GM19438 (cell line): ENCODE data around the gene RBMS1.
"Not testable (repeated sequence)": the region's sequence is repeated elsewhere in the genome, so short reads cannot be mapped to it uniquely, and the experiment has no call there.

Experiments
- ATAC-seq: cut with Tn5 transposase; IDR thresholded peaks from one replicate; pipeline ENCODE4 v1.9.1; 2021; ENCODE audit warnings: low read depth; ENCODE audit not compliant: unreplicated experiment

RBMS1 gene

DNA sequence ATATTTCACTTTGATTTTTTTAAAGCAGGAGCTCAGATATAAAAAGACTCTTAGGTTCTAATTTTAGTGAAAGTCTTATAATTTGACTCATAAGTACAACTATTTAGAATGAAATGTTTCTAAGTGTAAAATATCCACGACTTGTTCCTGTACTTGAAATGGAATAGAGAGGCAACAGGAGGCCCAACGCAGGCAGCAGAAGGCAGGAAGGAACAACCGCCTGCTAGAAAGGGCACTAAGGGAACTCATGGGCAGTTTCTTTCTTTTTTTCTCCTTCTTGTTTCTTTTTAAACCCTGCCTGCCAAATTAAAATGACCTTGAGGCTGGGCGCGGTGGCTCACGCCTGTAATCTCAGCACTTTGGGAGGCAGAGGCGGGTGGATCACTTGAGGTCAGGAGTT is 51.0 kb downstream of the RBMS1 start:
- no peak for ATAC-seq

DNA sequence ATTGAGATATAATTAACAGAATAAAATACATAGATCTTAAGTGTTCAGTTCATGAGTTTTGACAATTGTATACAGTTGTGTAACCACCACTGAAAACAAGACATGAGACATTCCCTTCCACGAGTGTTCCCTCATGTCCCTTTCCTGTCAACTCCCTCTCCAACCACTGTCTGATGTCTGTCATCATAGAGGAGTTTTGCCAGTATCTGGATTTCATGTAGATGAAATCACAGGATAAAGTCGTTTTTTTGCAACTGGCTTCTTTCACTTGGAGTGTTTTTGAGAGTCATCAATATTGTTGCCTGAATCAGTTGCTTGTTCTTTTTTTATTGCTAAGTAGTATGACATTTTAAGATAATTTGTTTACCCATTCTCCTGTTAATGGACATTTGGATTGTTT is 52.7 kb downstream of the RBMS1 start:
- ATAC-seq, result no peak

DNA sequence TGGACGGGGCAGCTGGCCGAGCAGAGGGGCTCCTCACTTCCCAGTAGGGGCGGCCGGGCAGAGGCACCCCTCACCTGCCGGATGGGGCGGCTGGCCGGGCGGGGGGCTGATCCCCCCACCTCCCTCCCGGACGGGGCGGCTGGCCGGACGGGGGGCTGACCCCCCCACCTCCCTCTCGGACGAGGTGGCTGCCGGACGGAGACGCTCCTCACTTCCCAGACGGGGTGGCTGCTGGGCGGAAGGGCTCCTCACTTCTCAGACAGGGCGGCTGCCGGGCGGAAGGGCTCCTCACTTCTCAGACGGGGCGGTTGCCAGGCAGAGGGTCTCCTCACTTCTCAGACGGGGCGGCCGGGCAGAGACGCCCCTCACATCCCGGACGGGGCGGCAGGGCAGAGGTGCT is 54.6 kb downstream of the RBMS1 start:
- not testable (repeated sequence) for ATAC-seq

DNA sequence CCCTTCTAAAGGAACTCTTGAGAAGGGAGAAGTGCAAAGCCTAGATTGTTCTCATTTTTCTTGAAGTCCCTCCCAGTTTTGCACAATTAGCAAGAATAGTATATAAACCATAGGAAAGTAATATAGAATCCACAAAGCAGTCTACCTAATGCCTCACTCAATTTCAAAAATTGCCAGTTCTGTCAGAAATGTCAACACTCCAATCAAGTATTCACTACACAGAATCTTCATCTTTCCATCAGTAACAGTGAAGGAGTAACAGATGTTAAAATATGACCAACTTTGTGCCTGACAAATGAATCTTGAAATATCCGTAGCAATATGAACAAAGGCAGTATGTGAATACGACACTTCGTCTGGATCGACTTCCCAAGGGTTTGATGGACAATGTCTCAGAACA is 56.3 kb downstream of the RBMS1 start:
- ATAC-seq, result no peak

DNA sequence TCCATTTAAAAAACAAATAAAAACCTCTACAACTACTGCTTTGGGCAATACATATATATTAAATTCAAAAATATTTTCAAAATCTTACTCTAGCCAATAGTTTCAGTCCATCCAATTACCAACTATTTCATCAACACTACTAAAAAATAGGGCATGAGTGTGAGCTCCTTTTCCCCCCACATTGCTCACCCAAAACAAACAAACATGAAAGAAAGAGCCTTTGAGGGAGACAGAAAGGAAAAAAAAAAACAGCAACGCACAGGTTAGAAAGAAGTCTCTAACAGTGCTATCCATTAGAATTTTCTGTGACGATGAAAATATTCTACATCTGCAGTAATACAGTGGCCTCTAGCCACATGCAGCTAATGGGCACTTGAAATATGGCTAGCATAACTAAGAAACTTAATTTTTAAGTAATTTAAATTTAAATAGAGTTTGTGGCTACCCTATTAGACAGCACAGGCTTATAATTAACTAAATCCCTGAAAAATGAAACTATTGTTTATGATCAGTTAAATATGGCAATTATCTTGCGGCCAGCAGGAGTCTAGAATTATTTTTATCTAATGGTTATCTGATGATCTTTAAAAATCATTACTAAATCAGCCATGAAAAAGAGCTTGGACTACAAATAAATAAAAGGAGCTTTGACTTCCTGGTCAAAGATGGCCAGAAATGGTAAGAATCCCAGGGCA is 59.2 kb downstream of the RBMS1 start:
- ATAC-seq, result no peak

DNA sequence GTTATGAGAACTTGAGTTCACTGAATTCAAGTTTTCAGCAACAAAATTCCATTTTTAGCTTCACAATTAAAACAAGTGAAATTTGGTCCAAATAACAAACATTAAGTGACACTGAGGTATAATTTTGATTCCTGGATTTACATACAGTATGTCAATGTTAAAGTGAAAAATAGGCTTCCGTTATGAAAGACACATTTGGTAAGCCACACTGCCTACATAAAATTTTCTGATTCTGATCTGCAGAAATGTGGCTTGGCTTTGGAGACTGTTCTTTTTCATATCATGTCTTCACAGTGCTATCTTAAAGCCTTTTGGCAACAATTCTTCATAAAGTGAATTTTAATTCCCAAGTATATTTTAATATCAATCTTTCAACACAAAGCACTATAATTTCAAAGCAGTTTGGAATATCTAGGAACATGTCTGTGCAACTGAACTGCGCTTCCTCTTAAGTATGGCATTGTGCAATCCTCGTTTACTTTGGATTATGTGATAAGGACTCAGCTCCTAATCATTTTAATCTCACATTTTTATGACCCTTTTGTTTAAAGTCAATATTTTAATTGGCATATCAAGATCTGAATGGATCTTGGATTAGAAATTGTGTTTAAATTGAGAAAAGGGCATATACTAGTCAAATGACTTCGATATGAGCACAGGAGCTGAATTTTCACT is 60.0 kb downstream of the RBMS1 start:
- ATAC-seq, result no peak

DNA sequence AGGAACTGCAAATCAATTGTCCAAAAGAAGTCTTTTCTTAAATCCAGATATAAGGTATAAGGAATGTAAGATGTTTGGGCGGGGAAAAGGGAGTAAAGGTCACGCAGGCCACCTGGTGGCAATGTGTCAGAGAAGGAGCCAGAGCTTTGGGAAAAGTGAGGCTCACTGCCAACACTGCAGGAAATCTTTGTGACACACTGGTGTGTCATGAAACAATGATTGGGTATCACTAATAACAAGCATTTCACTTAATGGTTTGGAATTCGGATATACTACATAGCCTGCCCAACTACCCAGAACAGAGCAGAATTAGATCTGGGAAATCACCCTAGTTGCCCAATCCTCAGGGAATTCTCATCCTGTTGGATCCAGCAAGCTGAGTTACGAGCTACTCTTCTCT is 61.0 kb downstream of the RBMS1 start:
- no peak for ATAC-seq

DNA sequence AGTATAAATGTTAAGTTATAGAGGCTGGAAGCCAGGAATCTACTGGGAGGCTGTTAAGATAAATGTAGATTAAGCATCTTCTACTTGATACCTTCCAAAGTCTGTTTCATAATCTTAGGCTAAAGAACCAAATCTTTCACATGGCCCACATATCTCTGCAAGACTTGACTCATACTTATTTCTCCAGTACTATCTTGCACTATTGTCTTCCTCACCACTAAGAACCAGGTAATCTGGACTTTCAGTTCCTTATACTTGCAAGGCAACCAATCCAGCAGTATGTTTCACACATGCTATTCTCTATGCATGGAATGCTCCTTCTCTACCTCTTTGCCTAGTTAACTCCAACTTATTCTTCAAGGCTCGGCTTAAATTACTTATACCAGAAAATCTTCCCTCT is 62.2 kb downstream of the RBMS1 start:
- ATAC-seq, result no peak

DNA sequence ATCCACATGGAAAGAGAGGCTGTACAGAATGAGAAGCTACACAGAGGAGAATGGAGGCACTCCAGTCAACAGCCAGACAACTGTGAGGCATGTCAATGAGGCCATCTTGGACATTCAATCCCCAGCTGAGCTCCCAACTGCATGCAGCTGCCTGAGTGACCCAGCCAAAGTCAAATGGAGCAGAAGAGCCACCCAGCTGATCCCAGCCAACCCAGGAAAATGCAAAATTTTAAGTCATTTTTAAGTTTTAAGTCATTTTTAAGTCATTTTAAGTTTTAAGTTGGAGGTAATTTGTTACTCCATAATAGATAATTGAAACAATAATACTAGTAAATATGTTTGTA is 63.6 kb downstream of the RBMS1 start:
- ATAC-seq, result no peak

DNA sequence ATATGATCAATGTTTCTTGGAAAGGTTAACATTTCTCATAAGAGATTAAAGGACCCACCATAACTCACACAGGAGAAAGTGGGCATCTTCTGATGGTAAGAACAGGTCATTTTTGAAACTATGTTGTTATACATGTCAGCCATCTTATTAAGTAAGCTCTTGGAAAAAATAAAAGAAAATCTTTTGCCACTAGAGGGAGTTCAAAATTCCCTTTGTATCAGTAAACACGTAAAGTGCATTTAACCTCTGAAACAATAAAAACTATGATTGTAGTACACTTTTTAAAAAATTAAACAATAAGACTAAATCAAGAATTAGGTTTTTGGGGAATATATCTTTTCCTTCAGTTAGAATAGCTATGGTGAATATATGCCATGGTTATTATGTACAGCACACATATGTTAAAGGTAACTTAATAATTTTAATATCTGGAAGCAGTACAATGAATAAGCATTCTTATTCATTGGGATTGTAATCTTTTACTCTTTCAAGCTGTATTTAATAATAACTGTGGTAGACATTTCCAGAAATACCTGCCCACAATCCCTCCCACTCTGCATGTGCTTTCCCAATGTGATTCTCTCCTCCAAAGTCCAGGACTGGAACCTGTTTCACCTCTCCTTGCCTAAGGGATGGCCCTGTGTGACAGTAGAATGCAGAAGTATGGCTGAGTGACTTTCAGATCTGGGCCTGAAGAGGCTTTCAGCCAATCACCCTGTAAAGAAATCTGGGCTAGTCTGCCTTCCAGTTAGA is 64.2 kb downstream of the RBMS1 start:
- ATAC-seq, result no peak

DNA sequence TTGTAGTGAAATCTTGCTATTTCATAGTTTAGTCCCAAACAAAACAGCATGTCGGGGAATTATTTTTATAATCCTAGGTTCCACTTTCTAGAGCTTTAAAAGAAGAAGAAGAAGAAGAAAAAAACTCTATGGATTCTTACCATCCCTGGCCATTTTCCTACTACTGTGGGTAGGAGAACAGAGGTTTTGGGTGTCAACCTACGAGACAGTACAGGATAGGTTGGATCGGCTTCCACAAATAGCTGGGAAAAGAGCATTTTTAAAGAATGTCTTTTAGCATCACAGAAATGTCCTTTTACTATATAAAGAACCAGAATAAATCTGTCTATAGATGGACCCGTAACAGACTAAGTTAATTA is 65.2 kb downstream of the RBMS1 start:
- ATAC-seq, result no peak

DNA sequence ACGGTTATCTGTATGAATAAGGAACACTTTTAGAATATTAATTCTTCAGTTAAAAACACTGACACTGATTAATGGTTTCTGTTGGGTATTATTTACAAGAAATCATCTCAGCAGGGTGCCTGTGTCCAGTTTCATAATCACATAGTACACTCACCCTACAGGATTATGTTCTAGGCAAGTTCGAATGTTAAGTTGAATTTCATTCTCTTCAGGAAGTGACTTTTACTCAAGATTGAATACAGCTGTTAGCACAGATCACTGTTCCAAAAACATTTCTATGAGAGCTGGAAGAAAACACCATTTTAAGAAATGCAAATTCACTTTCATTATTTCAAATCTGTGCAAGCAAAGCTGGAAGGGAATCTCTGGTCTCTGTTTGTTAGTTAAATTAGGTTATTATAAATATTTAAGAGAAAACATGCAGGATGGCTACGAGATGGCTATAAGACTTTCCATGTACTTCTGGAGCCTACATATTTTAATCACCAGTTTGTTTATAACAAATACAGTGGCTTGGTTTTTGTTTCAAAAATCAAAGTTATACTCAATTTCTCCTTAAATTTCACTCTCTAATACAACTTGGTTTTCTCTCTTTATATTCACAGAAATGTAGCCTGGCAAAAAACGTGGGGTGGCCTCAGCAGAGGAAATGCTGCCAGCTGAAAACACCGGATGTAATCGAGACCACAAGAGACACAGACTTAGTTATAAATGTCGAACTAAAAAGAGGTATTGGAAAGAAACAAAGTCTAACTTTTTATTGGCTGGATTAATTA is 65.8 kb downstream of the RBMS1 start:
- peak; percentile 76 for ATAC-seq

DNA sequence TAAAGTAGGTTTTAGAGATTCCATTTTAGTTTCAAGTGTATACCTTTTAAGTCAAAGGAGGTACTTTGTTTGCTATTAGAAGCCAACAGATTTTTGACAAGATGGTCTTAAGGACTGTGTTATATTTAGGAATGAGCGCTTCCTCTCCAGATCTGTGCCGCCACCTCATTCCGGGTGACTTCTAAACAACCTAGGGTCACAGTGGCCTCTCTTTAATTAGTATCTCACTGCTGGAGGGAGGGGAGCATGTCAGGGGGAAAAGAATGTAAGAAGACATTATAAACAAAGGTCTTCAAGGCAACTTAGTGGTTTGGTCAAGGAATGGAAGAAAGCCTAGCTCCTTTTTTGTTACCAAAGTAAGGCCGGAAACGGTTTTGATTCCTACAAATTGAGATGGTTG is 67.0 kb downstream of the RBMS1 start:
- no peak for ATAC-seq

DNA sequence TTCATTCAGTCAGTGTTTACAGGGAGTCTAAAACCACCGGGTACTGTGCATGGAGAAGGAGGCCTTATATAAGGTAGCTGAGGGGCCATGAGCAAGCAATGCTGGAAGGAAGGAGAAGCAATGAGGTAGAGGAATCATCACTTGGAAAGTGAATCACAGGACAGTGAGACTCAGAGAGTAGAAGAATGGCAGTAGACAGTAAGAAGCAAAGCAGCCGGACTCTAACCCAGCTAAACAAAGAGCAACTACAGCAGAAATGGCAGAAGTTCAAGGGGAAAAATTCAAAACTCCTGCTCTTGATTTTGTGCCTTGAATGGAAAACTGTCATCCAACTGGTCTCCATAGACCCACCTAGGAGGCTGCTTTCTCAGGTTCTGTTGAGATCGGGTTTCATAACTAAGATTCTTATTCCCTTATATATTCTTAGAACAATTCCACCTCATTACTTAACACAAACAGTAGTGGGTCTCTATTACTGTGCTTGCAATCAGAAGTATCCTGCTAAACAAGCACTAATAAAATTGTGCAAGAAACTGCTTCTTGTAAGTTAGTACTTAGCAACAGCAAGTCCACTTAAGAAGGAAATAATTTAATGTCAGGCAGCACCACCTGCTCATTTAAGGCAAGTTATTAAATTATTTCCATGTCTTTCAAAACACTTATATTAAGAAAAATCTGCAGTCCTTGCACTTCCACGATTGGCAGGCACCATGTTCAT is 68.0 kb downstream of the RBMS1 start:
- no peak for ATAC-seq

DNA sequence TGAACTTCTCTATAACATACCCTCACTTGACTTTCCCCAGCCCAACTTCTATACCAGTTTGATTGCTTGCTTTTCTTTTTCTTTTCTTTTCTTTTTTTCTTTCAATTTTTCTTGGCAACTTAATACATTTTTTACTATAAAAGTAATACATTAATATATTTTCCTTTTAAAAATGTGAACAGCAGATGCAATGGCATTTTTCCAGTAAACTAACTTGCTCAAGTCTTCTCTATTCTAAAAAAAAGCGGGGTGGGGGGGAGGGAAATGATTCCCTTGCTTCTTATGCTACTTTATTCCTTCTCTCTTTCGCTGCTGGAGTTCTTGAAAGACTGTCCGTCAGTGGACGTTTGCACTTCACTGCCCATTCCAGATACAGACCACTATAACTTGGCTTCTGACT is 70.5 kb downstream of the RBMS1 start:
- no peak for ATAC-seq

DNA sequence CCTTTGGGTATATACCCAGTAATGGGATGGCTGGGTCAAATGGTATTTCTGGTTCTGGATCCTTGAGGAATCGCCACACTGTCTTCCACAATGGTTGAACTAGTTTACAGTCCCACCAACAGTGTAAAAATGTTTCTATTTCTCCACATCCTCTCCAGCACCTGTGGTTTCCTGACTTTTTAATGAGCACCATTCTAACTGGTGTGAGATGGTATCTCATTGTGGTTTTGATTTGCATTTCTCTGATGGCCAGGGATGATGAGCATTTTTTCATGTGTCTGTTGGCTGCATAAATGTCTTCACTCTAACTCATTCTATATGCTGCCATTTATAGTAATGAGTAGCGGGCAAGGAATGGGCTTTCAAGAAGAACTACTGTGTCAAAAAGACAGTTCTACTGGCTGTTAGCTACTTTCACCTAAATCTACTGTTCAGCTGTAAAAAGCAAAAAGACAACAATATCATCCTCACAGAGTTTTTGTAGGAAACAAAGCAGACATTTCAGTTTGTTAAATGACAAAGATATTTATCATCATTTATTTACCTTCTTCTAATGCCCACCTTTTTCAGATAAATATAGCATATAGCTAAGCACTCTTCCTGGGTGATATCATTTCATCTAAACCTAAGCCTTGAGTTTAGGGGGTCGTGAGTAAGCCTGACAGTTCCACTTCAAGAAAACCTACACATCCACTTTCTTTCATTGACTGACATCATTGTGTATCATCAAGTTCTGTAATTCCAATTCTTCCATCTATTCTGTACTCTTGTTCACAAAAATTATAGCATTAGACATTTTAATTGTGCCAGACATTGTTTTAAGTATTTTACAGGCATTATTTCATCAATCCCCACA is 71.7 kb downstream of the RBMS1 start:
- ATAC-seq, result not testable (repeated sequence)

DNA sequence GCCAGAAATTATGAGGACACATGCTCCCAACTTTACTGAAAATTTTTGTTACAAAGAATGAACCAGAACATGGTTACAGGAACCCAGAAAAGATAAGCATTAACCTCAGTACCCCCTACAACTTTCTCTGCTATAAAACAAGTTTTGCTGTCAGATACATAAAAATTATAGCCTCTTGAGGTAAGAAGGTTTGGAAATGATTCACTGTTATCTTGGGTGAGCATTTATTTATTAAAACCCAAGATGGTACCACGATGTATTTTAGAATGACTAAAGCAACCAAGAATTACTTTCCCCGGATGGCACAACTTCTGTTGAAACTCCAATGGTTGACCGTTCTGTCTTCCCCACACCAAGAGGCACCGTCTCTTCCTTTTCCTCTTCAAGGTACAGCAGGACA is 72.9 kb downstream of the RBMS1 start:
- no peak for ATAC-seq

DNA sequence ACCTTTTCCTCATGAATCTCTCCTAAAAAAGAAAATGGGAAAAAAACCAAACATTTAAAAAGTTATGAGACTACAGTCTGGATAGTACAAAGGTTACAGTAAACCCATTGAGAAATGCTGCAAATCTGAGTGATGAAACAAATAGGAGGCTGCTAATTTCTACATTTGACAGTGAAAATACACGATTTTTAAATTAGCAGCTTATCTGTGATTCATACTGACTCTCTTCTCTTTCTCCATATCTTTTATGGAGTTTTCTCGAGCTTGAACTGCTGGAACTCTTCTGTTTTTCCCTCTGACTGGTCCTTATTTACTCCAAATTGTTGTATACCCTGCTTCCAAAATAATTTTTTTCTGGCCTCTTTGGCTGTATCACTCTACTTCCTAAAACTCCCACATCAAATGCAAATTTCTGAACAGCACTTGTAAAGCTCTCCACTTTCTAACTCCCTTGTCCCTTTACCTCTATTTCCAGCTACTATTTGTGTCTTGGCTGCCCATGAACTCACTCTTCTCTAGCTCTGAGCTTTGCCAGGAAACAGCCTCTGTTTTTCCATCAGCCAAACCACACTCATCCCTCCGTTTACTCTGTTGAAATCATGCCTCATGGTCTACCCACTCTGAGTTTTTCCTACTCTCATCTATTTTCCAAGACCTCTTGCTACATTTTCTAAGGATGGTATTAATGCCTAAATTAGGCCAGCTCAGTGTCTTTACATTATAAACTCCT is 73.7 kb downstream of the RBMS1 start:
- ATAC-seq, result no peak

DNA sequence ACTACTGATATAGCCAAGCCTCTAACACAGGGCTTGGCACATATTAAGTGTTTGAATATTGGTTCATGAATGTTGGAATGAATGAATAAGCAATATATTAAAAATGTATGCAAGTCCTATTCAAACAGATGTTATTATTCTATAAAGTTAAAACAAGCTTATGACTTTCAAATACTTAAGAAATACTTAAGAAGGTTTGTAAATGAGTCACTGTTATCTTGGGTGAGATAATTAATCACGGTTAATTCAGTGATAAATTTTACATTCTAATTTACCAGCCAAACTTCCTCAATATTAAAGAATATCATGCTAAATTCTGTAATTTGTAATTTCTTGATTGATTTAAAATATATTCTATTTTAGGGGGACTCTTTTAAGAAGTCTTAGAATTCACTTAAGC is 74.8 kb downstream of the RBMS1 start:
- no peak for ATAC-seq
